Nephron (organoid): ENCODE data around the gene MSANTD4.
A peak's percentile ranks its signal among the peaks of the same experiment; 100 is the strongest.

ENCODE experiments used
- H3K27ac Mint-ChIP-seq, 3 experiments: 2 replicates each; pipeline ENCODE4 v1.8.0; 2020; ENCODE audit warnings: mixed read lengths in 3 of 3, mild to moderate bottlenecking in 2 of 3, moderate library complexity in 1 of 3
- H3K27me3 Mint-ChIP-seq: 2 replicates; pipeline ENCODE4 v1.8.0; 2021; ENCODE audit warnings: low read depth, mild to moderate bottlenecking, moderate library complexity, mixed read lengths
- H3K36me3 Mint-ChIP-seq: 2 replicates; pipeline ENCODE4 v1.8.0; 2020; ENCODE audit warnings: low read depth, mixed read lengths
- H3K4me1 Mint-ChIP-seq: 2 replicates; pipeline ENCODE4 v1.8.0; 2020; ENCODE audit warnings: mixed read lengths
- H3K4me3 Mint-ChIP-seq, 3 experiments: 2 replicates each; pipeline ENCODE4 v1.8.0; 2020; ENCODE audit warnings: mild to moderate bottlenecking in 3 of 3, mixed read lengths in 3 of 3, moderate library complexity in 2 of 3
- H3K9me3 Mint-ChIP-seq: 2 replicates; pipeline ENCODE4 v1.8.0; 2020; ENCODE audit warnings: mixed read lengths
- TF ChIP-seq, protein P1 (sequence below), 3 experiments: fragments of 200-600 bp; sonication (generic); IDR thresholded peaks; one replicate each; pipeline ENCODE4 v1.5.0; 2021; ENCODE audit warnings: antibody characterized with exemption in 3 of 3; ENCODE audit not compliant: unreplicated experiment in 3 of 3

Gene MSANTD4

DNA sequence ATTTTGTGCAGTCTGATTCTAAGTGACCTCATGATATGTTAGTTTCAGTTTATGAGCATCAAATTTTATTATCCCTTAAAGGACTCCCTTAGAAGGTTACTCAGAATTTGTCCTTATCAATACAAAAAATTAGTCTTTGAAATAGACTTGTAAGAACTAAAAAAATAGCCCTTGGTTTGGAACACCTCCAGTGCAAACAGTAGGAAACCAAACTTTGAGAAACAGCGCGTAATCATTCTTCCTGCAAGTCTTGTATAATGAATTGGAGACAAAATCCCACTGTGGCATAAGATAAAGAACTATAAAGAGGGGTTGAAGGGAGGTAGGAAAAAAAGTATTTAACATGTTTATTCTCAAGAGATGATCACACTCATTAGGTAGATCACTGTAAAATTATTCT lies 10.8 kb upstream of the MSANTD4 start:
- Mint-ChIP-seq H3K27me3 (peaks cover 9% of the 10 kb centered on the region), H3K4me1 (no peaks in the 10 kb centered on the region), H3K27ac (no peak overlapping the region), H3K9me3 (no peaks in the 10 kb centered on the region), H3K4me3 (no peak overlapping the region), H3K36me3 (no peaks in the 10 kb centered on the region)
- TF ChIP-seq, protein P1, sequence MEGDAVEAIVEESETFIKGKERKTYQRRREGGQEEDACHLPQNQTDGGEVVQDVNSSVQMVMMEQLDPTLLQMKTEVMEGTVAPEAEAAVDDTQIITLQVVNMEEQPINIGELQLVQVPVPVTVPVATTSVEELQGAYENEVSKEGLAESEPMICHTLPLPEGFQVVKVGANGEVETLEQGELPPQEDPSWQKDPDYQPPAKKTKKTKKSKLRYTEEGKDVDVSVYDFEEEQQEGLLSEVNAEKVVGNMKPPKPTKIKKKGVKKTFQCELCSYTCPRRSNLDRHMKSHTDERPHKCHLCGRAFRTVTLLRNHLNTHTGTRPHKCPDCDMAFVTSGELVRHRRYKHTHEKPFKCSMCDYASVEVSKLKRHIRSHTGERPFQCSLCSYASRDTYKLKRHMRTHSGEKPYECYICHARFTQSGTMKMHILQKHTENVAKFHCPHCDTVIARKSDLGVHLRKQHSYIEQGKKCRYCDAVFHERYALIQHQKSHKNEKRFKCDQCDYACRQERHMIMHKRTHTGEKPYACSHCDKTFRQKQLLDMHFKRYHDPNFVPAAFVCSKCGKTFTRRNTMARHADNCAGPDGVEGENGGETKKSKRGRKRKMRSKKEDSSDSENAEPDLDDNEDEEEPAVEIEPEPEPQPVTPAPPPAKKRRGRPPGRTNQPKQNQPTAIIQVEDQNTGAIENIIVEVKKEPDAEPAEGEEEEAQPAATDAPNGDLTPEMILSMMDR (IDR thresholded peaks at IDR 0.05; ENCODE audit: unreplicated experiment in 3 of 3) = no peak

DNA sequence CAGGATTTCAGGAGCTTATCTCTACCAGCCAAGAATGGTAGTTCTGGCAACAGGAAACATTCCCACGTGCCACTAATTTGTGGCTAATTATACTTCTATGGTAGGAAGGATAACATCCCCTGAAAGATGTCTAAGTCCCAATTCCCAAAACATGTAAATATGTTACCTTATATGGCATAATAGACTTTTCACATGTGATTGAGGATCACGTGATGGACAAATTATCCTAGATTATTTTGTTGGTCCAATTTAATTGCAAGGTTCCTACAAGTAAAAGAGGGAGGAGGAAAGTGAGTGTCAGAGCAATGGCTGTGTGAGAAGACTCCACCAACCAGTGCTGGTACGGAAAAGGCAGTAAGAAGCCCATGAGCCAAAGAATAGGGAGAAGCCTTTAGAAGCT lies 9.9 kb upstream of the MSANTD4 start:
- H3K9me3 Mint-ChIP-seq = no peaks in the 10 kb centered on the region
- TF ChIP-seq, protein P1 (IDR thresholded peaks at IDR 0.05; ENCODE audit: unreplicated experiment in 3 of 3) = no peak
- no peaks in the 10 kb centered on the region for H3K4me1 Mint-ChIP-seq
- H3K4me3 Mint-ChIP-seq = no peak overlapping the region
- H3K36me3 Mint-ChIP-seq = no peaks in the 10 kb centered on the region
- H3K27me3 Mint-ChIP-seq = peaks cover 9% of the 10 kb centered on the region
- H3K27ac Mint-ChIP-seq = no peak overlapping the region

- no peaks in the 10 kb centered on the region for H3K9me3 Mint-ChIP-seq
- H3K27me3 Mint-ChIP-seq = peaks cover 9% of the 10 kb centered on the region
- TF ChIP-seq, protein P1 (IDR thresholded peaks at IDR 0.05; ENCODE audit: unreplicated experiment in 3 of 3) = no peak
- H3K36me3 Mint-ChIP-seq = no peaks in the 10 kb centered on the region
- H3K4me1 Mint-ChIP-seq = no peaks in the 10 kb centered on the region
- no peak overlapping the region for H3K4me3 Mint-ChIP-seq
- H3K27ac Mint-ChIP-seq = no peak overlapping the region
Measured at GRCh38 chr11:106031202-106031810, 9.3 kb upstream of the MSANTD4 start.

GRCh38 chr11:106030609-106031008 lies 8.6 kb upstream of the MSANTD4 start:
- TF ChIP-seq, protein P1 (IDR thresholded peaks at IDR 0.05; ENCODE audit: unreplicated experiment in 3 of 3) = no peak
- Mint-ChIP-seq H3K36me3 (no peaks in the 10 kb centered on the region), H3K27ac (no peak overlapping the region), H3K9me3 (no peaks in the 10 kb centered on the region), H3K27me3 (peaks cover 9% of the 10 kb centered on the region), H3K4me1 (no peaks in the 10 kb centered on the region), H3K4me3 (no peak overlapping the region)

GRCh38 chr11:106022795-106023275 lies 795 bp upstream of the MSANTD4 start:
- H3K9me3 Mint-ChIP-seq = no peaks in the 10 kb centered on the region
- peak overlapping the region; percentile 92 to 95 (median 94) for H3K4me3 Mint-ChIP-seq
- TF ChIP-seq, protein P1 (IDR thresholded peaks at IDR 0.05; ENCODE audit: unreplicated experiment in 3 of 3) = no peak
- H3K27ac Mint-ChIP-seq = peak overlapping the region; percentile 84 to 92 (median 86)
- H3K4me1 Mint-ChIP-seq = peaks cover 41% of the 10 kb centered on the region
- H3K27me3 Mint-ChIP-seq = no peaks in the 10 kb centered on the region
- peaks cover 12% of the 10 kb centered on the region for H3K36me3 Mint-ChIP-seq
